GM21825 (cell line): ENCODE measurements around the gene LEFTY1.

Experiments
- ATAC-seq: cut with Tn5 transposase; IDR thresholded peaks from one replicate; pipeline ENCODE4 v1.9.1; 2021; ENCODE audit warnings: mild to moderate bottlenecking, moderate library complexity; ENCODE audit not compliant: unreplicated experiment

The LEFTY1 gene

DNA sequence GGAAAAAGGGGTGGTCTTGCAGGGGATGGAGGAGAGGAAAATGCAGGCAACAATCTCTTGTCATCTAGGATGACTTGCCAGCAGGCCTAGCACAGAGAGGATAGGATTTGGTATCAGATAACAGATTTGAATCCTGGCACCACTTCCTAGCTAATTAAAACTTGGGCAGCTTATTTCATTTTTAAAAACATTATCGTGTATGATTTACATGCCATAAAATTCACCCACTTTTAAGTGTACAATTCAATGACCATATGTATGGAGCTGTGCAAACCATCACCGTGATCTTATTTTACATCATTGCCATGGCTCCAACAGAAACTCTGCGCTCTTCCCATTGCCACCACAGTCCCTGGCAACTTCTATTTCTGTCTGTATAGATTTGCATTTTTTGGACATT is 28.2 kb upstream of the LEFTY1 start:
- ATAC-seq = no peak

DNA sequence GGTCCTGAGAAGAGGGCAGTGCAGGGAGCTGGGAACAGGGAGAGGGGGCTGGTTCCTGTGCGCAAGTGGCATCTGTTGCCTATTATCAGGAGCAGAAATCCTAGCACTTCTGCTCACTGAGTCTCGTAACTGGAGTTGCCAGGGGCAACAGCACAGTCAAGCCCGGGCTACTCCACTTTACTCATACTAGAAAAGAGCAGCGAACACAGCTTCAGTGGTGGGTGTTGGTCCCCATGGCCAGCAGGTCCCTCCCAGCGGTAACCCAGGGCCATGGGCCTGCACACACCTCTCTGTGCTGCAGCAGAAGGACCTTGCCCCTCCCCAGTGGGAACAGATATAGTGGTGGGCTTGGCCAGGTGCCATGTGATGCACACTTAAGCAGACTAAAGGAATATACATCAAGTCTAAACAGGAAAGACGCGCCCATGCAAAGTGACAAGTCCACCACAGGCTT is 26.6 kb upstream of the LEFTY1 start:
- no peak for ATAC-seq

GRCh38 chr1:225914947-225915346 is 26.0 kb upstream of the LEFTY1 start:
- ATAC-seq = no peak

DNA sequence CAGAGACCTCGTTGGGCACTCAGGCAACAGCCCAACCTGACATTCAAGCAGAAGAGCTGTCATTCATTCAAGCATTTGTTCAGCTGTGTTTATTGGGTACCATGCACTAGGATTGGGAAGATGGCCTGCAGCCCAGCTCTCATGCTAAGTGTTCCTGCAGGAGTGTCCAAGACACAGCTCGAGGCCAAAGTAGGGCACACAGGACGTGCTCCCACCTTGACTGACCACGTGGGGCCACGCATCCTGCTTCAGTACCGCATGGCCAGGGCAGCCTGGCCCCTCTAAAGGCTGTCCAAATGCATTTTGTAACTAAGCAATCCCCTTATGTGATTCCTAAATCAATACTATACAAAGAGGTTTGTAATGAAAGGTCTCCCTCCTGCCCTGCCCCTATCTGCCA is 25.4 kb upstream of the LEFTY1 start:
- ATAC-seq = no peak

- ATAC-seq = peak; percentile 59
Measured at GRCh38 chr1:225911191-225912130, 22.5 kb upstream of the LEFTY1 start.

GRCh38 chr1:225909477-225909876 is 20.5 kb upstream of the LEFTY1 start:
- ATAC-seq = no peak

DNA sequence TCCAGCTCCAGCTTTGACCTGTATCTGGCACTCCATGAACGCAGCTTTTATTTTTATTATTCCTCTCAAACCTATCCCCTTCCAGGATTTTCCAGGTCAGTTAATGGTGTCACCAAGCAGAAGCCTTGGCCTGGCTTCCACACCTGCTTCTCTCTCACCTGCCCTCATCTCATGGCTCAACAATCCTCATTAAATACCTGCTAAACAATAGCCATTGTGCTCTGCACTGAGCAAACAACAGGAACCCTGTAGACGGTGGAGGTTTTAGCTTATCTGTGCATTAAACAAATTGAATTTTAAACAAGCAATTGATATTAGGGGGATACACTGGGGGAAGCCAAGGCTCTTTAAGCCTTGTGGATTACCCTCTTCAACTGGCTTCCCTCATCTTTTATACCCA is 19.8 kb upstream of the LEFTY1 start:
- no peak for ATAC-seq

GRCh38 chr1:225908013-225908640 is 19.2 kb upstream of the LEFTY1 start:
- no peak for ATAC-seq

DNA sequence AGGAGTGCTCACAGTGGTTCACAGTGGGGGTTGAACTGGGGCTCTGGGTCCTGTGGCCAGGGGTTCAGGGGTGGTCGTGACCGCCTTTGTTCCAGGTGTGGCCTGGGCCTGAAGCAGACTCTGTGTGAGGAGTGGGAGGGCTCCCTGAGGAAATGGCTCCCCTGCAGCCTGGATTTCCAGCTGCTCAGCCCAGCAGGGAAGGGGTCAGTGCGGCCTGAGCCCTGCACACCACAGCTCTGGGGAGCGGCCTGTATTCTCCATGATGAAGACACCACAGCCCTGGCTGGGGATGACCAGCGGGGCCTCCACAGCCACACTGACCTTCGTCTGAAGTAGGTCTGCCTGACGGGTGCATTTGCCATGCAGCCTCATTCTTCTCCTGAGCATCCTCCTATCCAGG is 18.4 kb upstream of the LEFTY1 start:
- no peak for ATAC-seq

GRCh38 chr1:225906467-225906866 is 17.5 kb upstream of the LEFTY1 start:
- no peak for ATAC-seq

DNA sequence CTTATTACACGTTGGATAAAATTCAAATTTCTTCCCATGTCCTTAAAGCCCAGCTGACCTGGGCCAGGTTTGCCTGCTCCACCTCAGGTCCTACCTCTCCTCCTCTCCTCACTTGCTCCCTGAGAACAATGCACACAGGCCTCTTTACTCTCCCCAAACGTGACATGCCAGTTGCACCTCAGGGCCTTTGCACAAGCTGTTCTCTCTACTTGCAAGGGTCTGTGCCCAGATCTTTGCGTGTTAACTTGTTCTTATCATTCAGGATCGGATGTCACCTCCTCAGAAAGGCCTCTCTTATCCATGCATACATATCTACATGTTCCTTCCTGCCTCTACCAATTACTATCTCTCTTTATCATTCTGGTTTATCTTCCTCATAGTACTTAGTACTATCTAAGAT is 14.7 kb upstream of the LEFTY1 start:
- ATAC-seq = no peak

DNA sequence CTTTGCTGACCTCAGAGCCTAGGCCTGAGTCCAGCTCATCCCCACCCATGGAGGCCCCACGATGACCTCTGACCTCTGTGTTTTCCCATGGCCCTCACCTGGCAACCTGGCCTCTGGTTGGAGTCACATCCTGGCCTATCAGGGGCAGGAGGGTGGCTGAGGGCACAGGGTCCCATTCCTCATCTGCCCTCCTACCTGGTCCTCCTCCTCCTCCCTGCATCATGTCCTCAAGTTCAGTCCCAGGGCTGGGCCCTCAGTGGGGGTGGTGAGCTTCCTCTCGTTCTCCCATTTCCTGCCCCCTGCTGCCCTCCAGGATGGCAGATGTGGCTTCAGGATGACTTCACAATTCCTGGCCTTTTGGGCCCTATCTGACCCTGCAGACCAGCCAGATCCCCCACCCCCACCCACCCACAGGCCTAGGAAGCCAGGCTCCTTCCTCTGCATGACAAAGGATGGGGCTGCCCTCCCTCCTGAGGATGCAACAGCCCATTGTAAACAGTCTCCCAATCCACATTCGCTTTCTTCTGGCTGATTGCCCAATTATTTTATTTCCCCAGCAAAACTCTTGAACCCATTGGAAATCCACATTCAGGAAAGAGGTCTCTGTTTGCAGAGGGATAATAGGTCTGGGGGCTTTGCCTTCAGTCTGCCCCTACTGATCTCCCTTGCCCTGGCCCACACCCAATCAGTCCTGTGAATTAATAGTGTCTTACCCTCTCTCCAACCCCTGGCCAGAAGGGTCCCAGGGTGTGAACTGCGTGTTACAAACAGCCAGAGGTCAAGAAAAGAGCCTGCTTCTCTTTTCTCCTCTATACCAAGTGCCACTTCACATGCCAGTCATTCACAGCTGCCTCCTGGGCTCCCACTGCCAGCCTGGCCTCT is 10.3 kb upstream of the LEFTY1 start:
- no peak for ATAC-seq

DNA sequence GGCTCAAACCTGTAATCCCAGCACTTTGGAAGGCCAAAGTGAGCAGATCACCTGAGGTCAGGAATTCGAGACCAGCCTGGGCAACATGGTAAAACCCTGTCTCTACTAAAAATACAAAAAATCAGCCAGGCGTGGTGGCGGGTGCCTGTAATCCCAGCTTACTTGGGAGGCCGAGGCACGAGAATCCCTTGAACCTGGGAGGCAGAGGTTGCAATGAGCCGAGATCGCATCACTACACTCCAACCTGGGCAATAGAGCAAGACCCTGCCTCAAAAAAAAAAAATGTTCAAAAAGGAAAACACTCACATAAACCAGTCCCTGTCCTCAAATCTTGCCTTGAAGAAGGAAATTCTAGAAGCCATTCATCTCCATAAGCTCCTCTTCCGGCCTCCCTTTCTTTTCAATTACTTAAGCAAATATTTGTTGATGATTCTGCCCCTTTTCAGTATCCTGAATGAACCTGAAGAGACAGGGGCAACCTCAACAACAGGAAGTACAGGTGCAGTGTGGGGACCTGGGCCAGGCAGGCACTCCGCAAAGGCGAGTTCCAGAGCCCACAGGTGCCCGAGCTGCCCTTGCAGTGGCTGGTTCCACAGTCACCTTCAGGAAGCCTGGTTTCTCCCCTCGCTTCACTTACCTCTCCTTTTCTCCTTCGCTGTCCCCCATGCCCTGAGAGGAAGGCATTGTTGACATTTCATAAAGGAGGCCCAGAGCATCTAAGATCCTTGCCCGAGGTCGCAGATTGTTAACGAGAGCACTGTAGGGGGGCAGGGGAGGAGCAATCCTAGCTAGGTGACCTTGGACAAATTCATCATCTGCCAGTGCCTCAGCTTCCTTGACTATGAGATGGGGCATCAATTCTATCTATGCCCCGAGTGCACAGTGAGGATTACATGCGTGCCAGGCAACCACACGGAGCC is 8.9 kb upstream of the LEFTY1 start:
- ATAC-seq = no peak

DNA sequence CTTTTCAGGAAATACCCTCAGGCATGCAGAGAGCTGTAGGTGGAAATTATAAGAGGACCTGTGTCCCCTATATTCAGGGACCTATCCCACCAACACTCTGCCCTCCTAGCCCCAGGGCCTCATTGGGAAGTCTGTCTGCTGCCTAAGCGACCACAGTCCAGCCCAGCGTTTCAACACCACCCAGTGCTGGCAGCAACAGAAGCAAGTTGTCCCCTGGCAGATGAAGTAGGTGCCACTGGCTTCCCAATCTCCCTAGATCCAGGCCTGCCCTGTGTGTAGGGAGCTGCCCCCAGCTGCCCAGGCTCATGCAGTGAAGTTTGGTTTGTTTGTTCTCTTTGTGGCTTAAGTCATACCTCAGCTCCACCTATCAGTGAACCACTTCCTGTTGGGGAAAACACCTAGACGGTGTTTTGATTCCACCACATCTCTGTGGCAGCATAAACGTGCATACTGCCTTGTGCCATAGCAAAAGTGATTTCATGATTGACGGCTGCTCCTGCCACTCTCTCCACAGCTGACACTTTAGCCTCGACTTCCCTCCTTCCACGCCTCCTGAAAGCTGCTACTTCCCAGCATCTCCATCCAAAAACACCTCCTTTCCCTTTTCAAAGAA is 8.1 kb upstream of the LEFTY1 start:
- ATAC-seq = peak; percentile 100

- ATAC-seq = no peak
Measured at GRCh38 chr1:225896494-225896893, 7.5 kb upstream of the LEFTY1 start.

GRCh38 chr1:225892307-225892706 is 3.4 kb upstream of the LEFTY1 start:
- ATAC-seq = no peak

- no peak for ATAC-seq
Measured at GRCh38 chr1:225891229-225891972, 2.5 kb upstream of the LEFTY1 start.

DNA sequence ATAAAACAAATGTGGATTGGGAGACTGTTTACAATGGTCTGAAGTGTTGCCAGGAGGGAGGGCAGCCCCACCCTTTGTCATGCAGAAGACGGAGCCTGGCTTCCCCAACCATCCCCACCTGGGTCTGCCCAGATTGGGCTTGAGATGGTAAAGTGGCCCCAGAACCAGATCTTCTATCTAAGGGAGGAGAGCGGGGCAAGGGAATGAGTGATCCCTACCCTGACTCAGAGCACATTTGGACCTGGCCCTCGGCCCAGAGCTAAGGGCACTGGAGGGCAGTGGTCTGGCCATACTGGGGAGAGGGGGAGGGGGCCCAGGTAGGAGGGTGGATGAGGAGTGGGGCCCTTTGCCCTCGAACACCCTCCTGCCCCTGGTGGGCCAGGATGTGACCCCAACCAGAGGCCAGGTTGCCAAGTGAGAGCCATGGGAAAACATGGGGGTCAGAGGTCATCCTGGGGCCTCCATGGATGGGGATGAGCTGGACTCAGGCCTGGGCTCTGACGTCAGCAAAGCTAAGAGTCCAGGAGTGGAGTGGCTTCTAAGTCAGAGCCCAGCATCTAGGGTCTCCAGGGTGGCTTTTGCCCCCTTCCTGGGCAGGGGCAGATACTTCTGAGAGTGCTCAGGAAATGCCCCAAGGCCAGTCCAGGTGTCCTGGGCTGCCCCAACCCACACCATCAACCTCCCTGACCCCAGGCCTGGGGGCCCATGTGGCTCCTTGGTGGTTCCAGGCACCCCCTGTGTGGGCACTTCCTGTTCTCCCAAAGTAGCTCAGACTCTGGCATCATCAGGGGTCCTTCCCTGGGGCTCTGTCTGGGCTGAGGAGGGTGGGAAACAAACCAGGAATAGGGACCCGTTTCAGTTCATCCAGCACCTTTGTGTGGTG is 1.6 kb upstream of the LEFTY1 start:
- no peak for ATAC-seq
